Activated gamma-delta T cell (primary cell): ENCODE data around the gene CASP4.
"Not testable (repeated sequence)": the region's sequence is repeated elsewhere in the genome, so short reads cannot be mapped to it uniquely, and the experiment has no call there.

Experiments
- DNase-seq: peaks from one replicate; lab custom pipeline; 2025; lab: John Stamatoyannopoulos, UW

Gene CASP4

DNA sequence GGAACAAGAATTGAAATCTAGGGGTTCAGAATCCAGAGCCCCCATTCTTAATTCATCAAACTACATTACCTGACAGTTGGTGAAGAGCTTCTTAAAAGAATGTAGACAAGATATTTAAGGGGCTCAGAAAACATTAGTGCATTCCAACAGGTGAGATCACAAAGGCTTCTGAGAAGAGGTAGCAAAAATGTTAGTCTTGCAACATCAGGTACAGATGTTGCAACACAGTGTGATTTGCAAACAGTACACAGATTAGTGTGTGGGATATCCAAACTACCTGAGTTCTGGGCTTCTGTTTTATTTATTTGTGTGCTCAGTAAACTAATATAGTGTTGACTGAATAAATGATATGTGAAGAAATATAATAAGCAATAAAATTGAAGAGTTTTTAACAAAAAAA lies 11.8 kb downstream of the CASP4 start:
- no peak for DNase-seq

- DNase-seq: no peak
Measured at GRCh38 chr11:104946907-104947306, 21.5 kb downstream of the CASP4 start.

GRCh38 chr11:104944076-104944475 lies 24.3 kb downstream of the CASP4 start:
- DNase-seq: no peak

- DNase-seq: no peak
Measured at GRCh38 chr11:104943561-104943960, 24.8 kb downstream of the CASP4 start.

DNA sequence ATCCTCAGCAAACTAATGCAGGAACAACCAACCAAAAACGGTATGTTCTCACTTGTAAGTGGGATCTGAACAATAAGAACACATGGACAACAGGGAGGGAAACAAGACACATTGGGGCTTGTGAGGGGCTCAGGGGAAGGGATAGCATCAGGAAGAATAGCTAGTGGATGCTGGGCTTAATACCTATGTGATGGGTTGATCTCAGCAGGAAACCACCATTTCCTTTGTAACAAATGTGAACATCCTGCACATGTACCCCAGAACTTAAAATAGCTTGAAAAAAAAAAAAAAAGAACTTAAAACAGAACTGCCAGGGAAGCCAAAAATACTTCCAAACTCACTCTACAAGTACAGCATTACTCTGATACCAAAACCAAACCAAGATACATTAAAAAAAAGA lies 33.8 kb downstream of the CASP4 start:
- DNase-seq: no peak

DNA sequence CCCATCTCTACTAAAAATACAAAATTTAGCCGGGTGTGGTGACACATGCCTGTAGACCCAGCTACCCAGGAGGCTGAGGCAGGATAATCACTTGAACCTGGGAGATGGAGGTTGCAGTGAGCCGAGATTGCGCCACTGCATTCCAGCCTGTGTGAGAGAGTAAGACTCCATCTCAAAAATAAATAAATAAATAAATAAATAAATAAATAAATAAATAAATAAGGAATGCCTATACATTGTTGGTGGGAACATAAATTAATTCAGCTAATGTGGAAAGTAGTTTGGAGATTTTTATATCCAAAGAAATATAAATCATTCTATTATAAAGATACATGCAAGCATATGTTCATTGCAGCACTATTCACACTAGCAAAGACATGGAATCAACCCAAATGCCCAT lies 34.3 kb downstream of the CASP4 start:
- not testable (repeated sequence) for DNase-seq

GRCh38 chr11:104928811-104929210 lies 39.6 kb downstream of the CASP4 start:
- DNase-seq: no peak

DNA sequence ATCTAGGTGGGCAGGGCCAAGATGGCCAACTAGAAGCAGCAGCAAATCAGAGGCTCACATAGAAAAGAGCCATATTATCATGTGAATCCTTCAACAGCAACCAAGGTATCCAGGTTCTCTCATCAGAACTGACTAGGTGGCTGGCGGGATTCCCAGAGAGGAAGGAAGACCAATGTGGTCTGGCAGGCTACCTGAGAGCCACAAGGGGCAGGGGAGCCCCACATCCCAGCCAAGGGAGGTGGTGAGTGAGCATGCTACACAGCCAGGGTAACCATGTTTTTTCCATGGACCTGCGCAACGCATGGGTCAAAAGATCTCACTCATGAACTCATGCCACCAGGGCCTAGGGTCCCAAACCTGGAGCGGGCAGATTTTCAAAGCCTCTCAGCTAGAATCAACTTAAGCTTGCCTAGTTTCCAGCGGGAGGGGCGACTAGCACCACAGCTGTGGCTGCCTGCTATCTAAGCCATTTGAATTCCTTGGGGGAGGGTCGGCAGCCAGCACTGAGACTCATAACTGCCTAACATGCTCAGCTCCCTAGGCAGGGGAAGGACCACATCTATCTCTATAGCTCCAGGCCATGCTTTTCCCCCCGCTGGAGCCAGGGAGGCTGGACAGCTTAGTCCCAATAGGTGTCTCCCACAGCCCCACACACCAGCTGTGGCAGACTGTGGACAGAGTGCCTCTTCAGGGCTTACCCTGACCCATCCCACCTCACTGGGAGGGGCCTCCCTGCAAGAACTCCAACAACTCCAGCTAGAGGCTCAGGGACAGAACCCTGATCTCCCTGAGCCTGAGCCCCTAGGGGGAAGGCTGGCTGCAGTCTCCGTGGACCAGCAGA lies 41.4 kb downstream of the CASP4 start:
- no peak for DNase-seq

- DNase-seq: no peak
Measured at GRCh38 chr11:104925850-104926249, 42.5 kb downstream of the CASP4 start.

GRCh38 chr11:104918113-104918824 lies 50.1 kb downstream of the CASP4 start:
- DNase-seq: no peak

- no peak for DNase-seq
Measured at GRCh38 chr11:104917271-104918112, 50.9 kb downstream of the CASP4 start.

GRCh38 chr11:104916442-104916841 lies 51.9 kb downstream of the CASP4 start:
- DNase-seq: no peak

GRCh38 chr11:104912102-104912501 lies 56.3 kb downstream of the CASP4 start:
- no peak for DNase-seq

DNA sequence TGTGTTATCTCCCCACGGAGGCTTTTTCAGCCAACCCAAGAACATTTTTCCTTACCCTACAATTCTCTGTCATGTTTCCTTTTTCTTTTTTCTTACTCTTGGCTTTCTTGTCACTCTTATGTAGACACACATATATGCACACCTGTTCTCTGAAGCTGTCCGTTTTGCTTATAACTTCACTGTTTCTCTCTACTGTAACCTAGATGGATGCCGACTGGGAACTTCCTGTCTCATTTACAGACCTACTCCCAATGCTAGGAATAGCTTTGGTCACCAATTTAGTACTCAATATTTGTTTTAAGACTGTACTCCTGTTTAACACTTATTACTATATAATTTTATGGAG lies 60.2 kb downstream of the CASP4 start:
- no peak for DNase-seq

DNA sequence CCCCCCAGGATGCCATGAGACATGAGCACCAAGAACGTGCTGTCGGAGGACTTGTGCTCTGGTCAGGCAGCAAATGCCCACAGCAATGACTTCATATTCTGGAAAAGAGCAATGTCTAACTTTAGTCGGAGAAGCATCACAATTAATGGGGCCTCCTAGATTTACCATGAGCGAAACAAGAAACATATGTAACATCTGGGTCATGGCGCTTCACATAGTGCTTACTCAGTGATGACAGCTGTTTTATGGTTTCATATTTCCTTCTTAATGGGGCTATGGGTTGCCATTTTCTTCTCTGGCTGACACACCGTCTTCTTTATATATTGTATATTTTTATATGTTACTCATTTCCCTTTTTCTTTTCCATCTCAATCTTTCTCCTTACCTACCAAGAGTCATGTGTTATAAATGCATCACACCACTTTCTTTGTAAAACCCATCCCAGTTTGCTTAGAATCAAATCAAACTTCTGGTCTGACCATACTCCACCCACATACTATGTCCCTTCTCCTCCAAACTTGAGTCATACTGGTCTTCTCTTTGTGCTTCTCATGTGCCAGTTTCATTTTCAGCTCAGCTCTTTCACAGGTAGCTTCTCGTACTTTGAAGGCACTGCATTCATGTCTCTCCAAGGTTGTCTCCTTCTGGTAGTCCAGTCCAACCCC lies 60.7 kb downstream of the CASP4 start:
- DNase-seq: no peak

GRCh38 chr11:104905271-104905670 lies 63.1 kb downstream of the CASP4 start:
- DNase-seq: no peak

- DNase-seq: no peak
Measured at GRCh38 chr11:104899226-104899625, 69.1 kb downstream of the CASP4 start.

DNA sequence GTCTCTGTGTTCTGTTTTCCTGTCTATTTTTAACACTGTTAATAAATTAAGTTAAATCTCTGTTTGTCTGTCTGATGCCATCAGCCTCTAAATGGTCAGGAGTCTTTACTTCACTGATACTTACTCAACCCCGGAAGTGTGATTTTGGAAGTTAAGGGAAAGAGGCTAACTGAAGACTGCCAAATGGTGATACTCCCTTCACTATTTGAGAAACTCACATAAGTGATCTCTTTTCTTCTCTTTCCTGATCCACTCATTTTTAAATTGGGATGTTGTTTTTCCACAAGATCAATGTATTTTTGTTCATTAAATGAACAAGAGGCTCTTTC lies 69.7 kb downstream of the CASP4 start:
- DNase-seq: no peak

- no peak for DNase-seq
Measured at GRCh38 chr11:104897891-104898684, 70.3 kb downstream of the CASP4 start, which contains the start of gene CASP12. TSS of gene CASP12 (minus strand) at chr11:104898460.

GRCh38 chr11:104895634-104896033 lies 72.7 kb downstream of the CASP4 start:
- DNase-seq: no peak

DNA sequence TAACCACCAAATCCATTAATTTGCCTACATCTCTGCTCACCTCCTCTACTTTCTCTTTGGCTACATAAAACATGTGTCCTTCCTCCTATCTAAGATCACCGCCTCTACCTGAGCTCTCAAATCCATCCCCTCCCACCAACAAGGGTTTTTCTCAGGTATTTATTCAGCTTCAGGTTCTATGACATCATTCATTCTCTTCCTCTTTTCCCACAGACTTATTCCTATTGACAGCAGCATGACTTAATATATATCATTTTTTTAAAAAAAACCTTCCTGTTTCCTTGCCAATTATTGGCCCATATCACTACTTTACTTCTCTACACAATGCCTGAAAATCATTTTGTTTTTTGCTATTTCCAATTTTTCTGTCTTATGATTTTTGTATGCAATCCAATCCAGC lies 74.5 kb downstream of the CASP4 start:
- no peak for DNase-seq
